Ectodermal cell (in vitro differentiated cells): Measurements from ENCODE around the gene FAM53A.
"Not testable (repeated sequence)": the region's sequence is repeated elsewhere in the genome, so short reads cannot be mapped to it uniquely, and the experiment has no call there.

Source experiments
- H3K27ac ChIP-seq: 2 replicates; pipeline ENCODE4 v1.7.0; 2013; ENCODE audit warnings: mild to moderate bottlenecking, low read depth, low read length; ENCODE audit not compliant: insufficient read depth, poor library complexity, severe bottlenecking
- H3K27me3 ChIP-seq: 2 replicates; pipeline ENCODE4 v1.7.0; 2013; ENCODE audit warnings: mild to moderate bottlenecking, low read length; ENCODE audit not compliant: insufficient read depth, control insufficient read depth, poor library complexity, severe bottlenecking
- H3K36me3 ChIP-seq: one replicate; pipeline ENCODE4 v1.7.0; 2013; ENCODE audit warnings: low read length; ENCODE audit not compliant: control insufficient read depth, insufficient read depth
- H3K4me1 ChIP-seq: one replicate; pipeline ENCODE4 v1.7.0; 2013; ENCODE audit warnings: low read length; ENCODE audit not compliant: control insufficient read depth, insufficient read depth
- H3K4me3 ChIP-seq: 2 replicates; pipeline ENCODE4 v1.7.0; 2013; ENCODE audit warnings: low read depth, low read length, control low read depth; ENCODE audit not compliant: insufficient read depth
- H3K9me3 ChIP-seq: 2 replicates; pipeline ENCODE4 v1.7.0; 2013; ENCODE audit warnings: mild to moderate bottlenecking, low read length, moderate library complexity; ENCODE audit not compliant: control insufficient read depth
- WGBS, 2 experiments: methylation state at CpG; one replicate each; pipeline ENCODE4 v1.1.7; 2013; ENCODE audit warnings: missing lambda C conversion rate in 2 of 2; 5-methylcytosine and 5-hydroxymethylcytosine counted together

Gene FAM53A

GRCh38 chr4:1613099-1613495, 71.0 kb downstream of the FAM53A start:
- H3K4me1 ChIP-seq: peaks cover 9% of the 10 kb centered on the region
- no peak overlapping the region for H3K27ac ChIP-seq
- H3K9me3 ChIP-seq: no peaks in the 10 kb centered on the region
- no peak overlapping the region for H3K4me3 ChIP-seq
- 81 to 83% methylated on average over 9 of the region's 9 CpGs for WGBS, 2 experiments
- no peaks in the 10 kb centered on the region for H3K36me3 ChIP-seq
- no peaks in the 10 kb centered on the region for H3K27me3 ChIP-seq

- Histone ChIP-seq H3K4me3 (no peak overlapping the region), H3K4me1 (peaks cover 10% of the 10 kb centered on the region), H3K27ac (no peak overlapping the region), H3K36me3 (no peaks in the 10 kb centered on the region), H3K27me3 (no peaks in the 10 kb centered on the region), H3K9me3 (no peaks in the 10 kb centered on the region)
- 92% methylated on average over 29 of the region's 29 CpGs for WGBS, 2 experiments
Measured at GRCh38 chr4:1612278-1613098, 71.6 kb downstream of the FAM53A start.

GRCh38 chr4:1611501-1611870, 72.6 kb downstream of the FAM53A start:
- Histone ChIP-seq H3K4me1 (peaks cover 10% of the 10 kb centered on the region), H3K36me3 (no peaks in the 10 kb centered on the region), H3K9me3 (no peaks in the 10 kb centered on the region), H3K4me3 (no peak overlapping the region), H3K27ac (no peak overlapping the region), H3K27me3 (no peaks in the 10 kb centered on the region)
- WGBS, 2 experiments: 88 to 89% methylated on average over 9 of the region's 9 CpGs

GRCh38 chr4:1610791-1611500, 73.2 kb downstream of the FAM53A start:
- no peaks in the 10 kb centered on the region for H3K36me3 ChIP-seq
- peaks cover 10% of the 10 kb centered on the region for H3K4me1 ChIP-seq
- no peaks in the 10 kb centered on the region for H3K9me3 ChIP-seq
- H3K4me3 ChIP-seq: no peak overlapping the region
- no peaks in the 10 kb centered on the region for H3K27me3 ChIP-seq
- 91 to 93% methylated on average over 21 of the region's 21 CpGs for WGBS, 2 experiments
- H3K27ac ChIP-seq: no peak overlapping the region

GRCh38 chr4:1609901-1610790, 74.0 kb downstream of the FAM53A start:
- WGBS, 2 experiments: 91 to 93% methylated on average over 27 of the region's 27 CpGs
- no peaks in the 10 kb centered on the region for H3K36me3 ChIP-seq
- no peaks in the 10 kb centered on the region for H3K27me3 ChIP-seq
- no peak overlapping the region for H3K27ac ChIP-seq
- no peaks in the 10 kb centered on the region for H3K9me3 ChIP-seq
- no peak overlapping the region for H3K4me3 ChIP-seq
- H3K4me1 ChIP-seq: peaks cover 10% of the 10 kb centered on the region

GRCh38 chr4:1608821-1609500, 75.2 kb downstream of the FAM53A start:
- Histone ChIP-seq H3K4me1 (peaks cover 17% of the 10 kb centered on the region), H3K27me3 (no peaks in the 10 kb centered on the region), H3K27ac (no peak overlapping the region), H3K9me3 (no peaks in the 10 kb centered on the region), H3K4me3 (no peak overlapping the region), H3K36me3 (no peaks in the 10 kb centered on the region)
- 86% methylated on average over 17 of the region's 17 CpGs for WGBS, 2 experiments

GRCh38 chr4:1608196-1608820, 75.8 kb downstream of the FAM53A start:
- Histone ChIP-seq H3K27me3 (no peaks in the 10 kb centered on the region), H3K36me3 (no peaks in the 10 kb centered on the region), H3K4me1 (peaks cover 24% of the 10 kb centered on the region), H3K4me3 (no peak overlapping the region), H3K9me3 (no peaks in the 10 kb centered on the region), H3K27ac (no peak overlapping the region)
- 87 to 91% methylated on average over 24 of the region's 24 CpGs for WGBS, 2 experiments

- H3K27ac ChIP-seq, H3K27me3 ChIP-seq: not testable (repeated sequence)
- 93% methylated on average over 23 of the region's 23 CpGs for WGBS, 2 experiments
Measured at GRCh38 chr4:1607436-1608195, 76.5 kb downstream of the FAM53A start.

GRCh38 chr4:1604706-1605205, 79.4 kb downstream of the FAM53A start:
- no peaks in the 10 kb centered on the region for H3K27me3 ChIP-seq
- WGBS, 2 experiments: 74 to 77% methylated on average over 19 of the region's 19 CpGs
- H3K4me1 ChIP-seq: peaks cover 37% of the 10 kb centered on the region

More at GRCh38 chr4:1607436-1608195, 76.5 kb downstream of the FAM53A start:
- H3K4me3 ChIP-seq, H3K36me3 ChIP-seq, H3K9me3 ChIP-seq: not testable (repeated sequence)
- H3K4me1 ChIP-seq: peaks cover 31% of the 10 kb centered on the region

More at GRCh38 chr4:1604706-1605205, 79.4 kb downstream of the FAM53A start:
- Histone ChIP-seq H3K27ac (no peak overlapping the region), H3K9me3 (no peaks in the 10 kb centered on the region), H3K36me3 (no peaks in the 10 kb centered on the region), H3K4me3 (no peak overlapping the region)
